ENCODE results near the gene ATP23.

The ATP23 gene

GRCh38 chr12:57909056-57909455, 32.3 kb upstream of the ATP23 start:
- DNase-seq (ENCODE audit: low spot score): no peak
- Histone ChIP-seq H4K91ac (ENCODE audit: low read depth, low read length, poor library complexity) (no peak overlapping the region), H2BK5ac (ENCODE audit: low read length) (no peak overlapping the region), H3K18ac (ENCODE audit: low read length) (peak overlapping the region; percentile 60), H3K4me3 (ENCODE audit: low read length in 2 of 2) (no peak overlapping the region), H2BK15ac (ENCODE audit: low read length) (peak overlapping the region; percentile 31), H2AK5ac (ENCODE audit: low read depth, low read length) (no peak overlapping the region), H2BK12ac (ENCODE audit: low read length) (no peak overlapping the region), H3K27me3 (ENCODE audit: control insufficient read depth in 3 of 3, insufficient read depth in 3 of 3, low read depth in 1 of 3, low read length in 3 of 3) (peaks cover 0 to 56% (median 0%) of the 10 kb centered on the region in 3 experiments), H3K14ac (ENCODE audit: low read length) (no peak overlapping the region), H3K27ac (replicated peaks; ENCODE audit: low read length) (no peak overlapping the region), H2BK120ac (ENCODE audit: low read depth, low read length) (no peak overlapping the region), H3K4me1 (ENCODE audit: control insufficient read depth in 2 of 2, insufficient read depth in 1 of 2, low read depth in 1 of 2, low read length in 2 of 2) (peaks cover 2 to 5% of the 10 kb centered on the region in 2 donors), H3K79me1 (ENCODE audit: low read depth, low read length) (no peaks in the 10 kb centered on the region), H3K9ac (ENCODE audit: low read depth, low read length, poor library complexity) (no peak overlapping the region), H3K4me2 (ENCODE audit: insufficient read depth, low read length, poor library complexity, severe bottlenecking) (no peak overlapping the region), H4K8ac (ENCODE audit: low read depth, low read length) (no peak overlapping the region), H3K4ac (ENCODE audit: low read length) (no peak overlapping the region), H2AFZ (ENCODE audit: low read length) (no peak overlapping the region), H3K36me3 (replicated peaks in 1 of 2; ENCODE audit: control insufficient read depth in 2 of 2, insufficient read depth in 2 of 2, low read length in 2 of 2) (no peaks in the 10 kb centered on the region), H3K23ac (ENCODE audit: low read depth, low read length, poor library complexity) (no peak overlapping the region), H3K9me3 (replicated peaks in 1 of 2; ENCODE audit: control insufficient read depth in 2 of 2, insufficient read depth in 1 of 2, low read depth in 1 of 2, low read length in 2 of 2) (peaks cover 0 to 3% of the 10 kb centered on the region in 2 donors)
- no CpG with 5 or more reads among the region's 4 CpGs for WGBS, 2 donors (ENCODE audit: extremely low coverage in 2 of 2, insufficient read length in 2 of 2, insufficient replicate concordance in 1 of 2)

GRCh38 chr12:57909611-57910010, 31.8 kb upstream of the ATP23 start:
- Histone ChIP-seq H3K27me3 (ENCODE audit: control insufficient read depth in 3 of 3, insufficient read depth in 3 of 3, low read depth in 1 of 3, low read length in 3 of 3) (peaks cover 0 to 58% (median 0%) of the 10 kb centered on the region in 3 experiments), H3K18ac (ENCODE audit: low read length) (no peak overlapping the region), H2AFZ (ENCODE audit: low read length) (no peak overlapping the region), H3K27ac (replicated peaks; ENCODE audit: low read length) (no peak overlapping the region), H3K14ac (ENCODE audit: low read length) (no peak overlapping the region), H2BK12ac (ENCODE audit: low read length) (no peak overlapping the region), H3K9me3 (replicated peaks in 1 of 2; ENCODE audit: control insufficient read depth in 2 of 2, insufficient read depth in 1 of 2, low read depth in 1 of 2, low read length in 2 of 2) (peaks cover 0 to 3% of the 10 kb centered on the region in 2 donors), H4K8ac (ENCODE audit: low read depth, low read length) (no peak overlapping the region), H3K4me3 (ENCODE audit: low read length in 2 of 2) (no peak overlapping the region), H3K79me1 (ENCODE audit: low read depth, low read length) (no peaks in the 10 kb centered on the region), H3K4me2 (ENCODE audit: insufficient read depth, low read length, poor library complexity, severe bottlenecking) (no peak overlapping the region), H3K23ac (ENCODE audit: low read depth, low read length, poor library complexity) (no peak overlapping the region), H3K9ac (ENCODE audit: low read depth, low read length, poor library complexity) (no peak overlapping the region), H3K4me1 (ENCODE audit: control insufficient read depth in 2 of 2, insufficient read depth in 1 of 2, low read depth in 1 of 2, low read length in 2 of 2) (peaks cover 2 to 5% of the 10 kb centered on the region in 2 donors), H4K91ac (ENCODE audit: low read depth, low read length, poor library complexity) (no peak overlapping the region), H3K4ac (ENCODE audit: low read length) (no peak overlapping the region), H2BK120ac (ENCODE audit: low read depth, low read length) (peak overlapping the region; percentile 69), H2BK15ac (ENCODE audit: low read length) (no peak overlapping the region), H2BK5ac (ENCODE audit: low read length) (no peak overlapping the region), H2AK5ac (ENCODE audit: low read depth, low read length) (no peak overlapping the region), H3K36me3 (replicated peaks in 1 of 2; ENCODE audit: control insufficient read depth in 2 of 2, insufficient read depth in 2 of 2, low read length in 2 of 2) (no peaks in the 10 kb centered on the region)
- DNase-seq (ENCODE audit: low spot score): no peak
- no CpG with 5 or more reads among the region's 4 CpGs for WGBS, 2 donors (ENCODE audit: extremely low coverage in 2 of 2, insufficient read length in 2 of 2, insufficient replicate concordance in 1 of 2)

GRCh38 chr12:57918147-57918546, 23.2 kb upstream of the ATP23 start:
- no peak overlapping the region for H3K9ac ChIP-seq (ENCODE audit: low read depth, low read length, poor library complexity)
- no peaks in the 10 kb centered on the region for H3K79me1 ChIP-seq (ENCODE audit: low read depth, low read length)
- H3K27me3 ChIP-seq (ENCODE audit: control insufficient read depth in 3 of 3, insufficient read depth in 3 of 3, low read depth in 1 of 3, low read length in 3 of 3): peaks cover 0 to 50% (median 0%) of the 10 kb centered on the region in 3 experiments
- H2BK12ac ChIP-seq (ENCODE audit: low read length): no peak overlapping the region
- H3K14ac ChIP-seq (ENCODE audit: low read length): no peak overlapping the region
- H2AK5ac ChIP-seq (ENCODE audit: low read depth, low read length): no peak overlapping the region
- no peaks in the 10 kb centered on the region for H3K36me3 ChIP-seq (replicated peaks in 1 of 2; ENCODE audit: control insufficient read depth in 2 of 2, insufficient read depth in 2 of 2, low read length in 2 of 2)
- no peak for DNase-seq (ENCODE audit: low spot score)
- H4K8ac ChIP-seq (ENCODE audit: low read depth, low read length): no peak overlapping the region
- no peak overlapping the region for H2BK15ac ChIP-seq (ENCODE audit: low read length)
- H3K4me1 ChIP-seq (ENCODE audit: control insufficient read depth in 2 of 2, insufficient read depth in 1 of 2, low read depth in 1 of 2, low read length in 2 of 2): no peaks in the 10 kb centered on the region
- H3K4me2 ChIP-seq (ENCODE audit: insufficient read depth, low read length, poor library complexity, severe bottlenecking): no peak overlapping the region
- no peak overlapping the region for H3K4me3 ChIP-seq (ENCODE audit: low read length in 2 of 2)
- no CpG with 5 or more reads among the region's 4 CpGs for WGBS, 2 donors (ENCODE audit: extremely low coverage in 2 of 2, insufficient read length in 2 of 2, insufficient replicate concordance in 1 of 2)
- peaks cover 0 to 2% of the 10 kb centered on the region in 2 donors for H3K9me3 ChIP-seq (replicated peaks in 1 of 2; ENCODE audit: control insufficient read depth in 2 of 2, insufficient read depth in 1 of 2, low read depth in 1 of 2, low read length in 2 of 2)
- H2AFZ ChIP-seq (ENCODE audit: low read length): no peak overlapping the region
- H2BK120ac ChIP-seq (ENCODE audit: low read depth, low read length): no peak overlapping the region
- H2BK5ac ChIP-seq (ENCODE audit: low read length): no peak overlapping the region
- H3K23ac ChIP-seq (ENCODE audit: low read depth, low read length, poor library complexity): no peak overlapping the region
- H3K4ac ChIP-seq (ENCODE audit: low read length): no peak overlapping the region
- no peak overlapping the region for H4K91ac ChIP-seq (ENCODE audit: low read depth, low read length, poor library complexity)
- H3K27ac ChIP-seq (replicated peaks; ENCODE audit: low read length): no peak overlapping the region
- H3K18ac ChIP-seq (ENCODE audit: low read length): no peak overlapping the region

DNA sequence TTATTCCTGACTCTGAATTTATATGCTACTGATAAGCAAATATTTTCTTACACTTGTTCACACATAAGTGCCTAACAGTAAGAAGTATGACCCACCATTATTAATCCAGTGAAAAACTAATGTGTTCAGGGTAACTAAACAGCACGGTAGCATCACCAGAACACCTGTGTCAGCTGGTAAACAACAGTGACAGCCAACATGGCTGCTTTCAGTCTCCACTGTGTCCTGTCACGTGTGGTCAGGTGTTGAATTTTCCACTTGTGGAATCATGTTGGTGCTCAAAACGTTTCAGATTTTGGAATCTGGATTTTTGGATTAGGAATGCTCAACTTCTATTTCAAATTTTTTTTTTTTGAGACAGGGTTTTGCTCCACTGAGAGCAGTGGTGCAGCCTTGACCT, 14.3 kb upstream of the ATP23 start:
- Histone ChIP-seq H3K14ac (ENCODE audit: low read length) (no peak overlapping the region), H2BK12ac (ENCODE audit: low read length) (no peak overlapping the region), H3K23ac (ENCODE audit: low read depth, low read length, poor library complexity) (no peak overlapping the region), H3K9me3 (replicated peaks in 1 of 2; ENCODE audit: control insufficient read depth in 2 of 2, insufficient read depth in 1 of 2, low read depth in 1 of 2, low read length in 2 of 2) (no peaks in the 10 kb centered on the region), H3K9ac (ENCODE audit: low read depth, low read length, poor library complexity) (no peak overlapping the region), H3K4ac (ENCODE audit: low read length) (no peak overlapping the region), H2BK5ac (ENCODE audit: low read length) (no peak overlapping the region), H2BK120ac (ENCODE audit: low read depth, low read length) (no peak overlapping the region), H3K18ac (ENCODE audit: low read length) (no peak overlapping the region), H3K27me3 (ENCODE audit: control insufficient read depth in 3 of 3, insufficient read depth in 3 of 3, low read depth in 1 of 3, low read length in 3 of 3) (no peaks in the 10 kb centered on the region), H3K4me1 (ENCODE audit: control insufficient read depth in 2 of 2, insufficient read depth in 1 of 2, low read depth in 1 of 2, low read length in 2 of 2) (no peaks in the 10 kb centered on the region), H4K8ac (ENCODE audit: low read depth, low read length) (no peak overlapping the region), H2AFZ (ENCODE audit: low read length) (no peak overlapping the region), H3K79me1 (ENCODE audit: low read depth, low read length) (no peaks in the 10 kb centered on the region), H3K27ac (replicated peaks; ENCODE audit: low read length) (no peak overlapping the region), H4K91ac (ENCODE audit: low read depth, low read length, poor library complexity) (no peak overlapping the region), H2BK15ac (ENCODE audit: low read length) (no peak overlapping the region), H2AK5ac (ENCODE audit: low read depth, low read length) (no peak overlapping the region), H3K4me2 (ENCODE audit: insufficient read depth, low read length, poor library complexity, severe bottlenecking) (no peak overlapping the region), H3K4me3 (ENCODE audit: low read length in 2 of 2) (no peak overlapping the region), H3K36me3 (replicated peaks in 1 of 2; ENCODE audit: control insufficient read depth in 2 of 2, insufficient read depth in 2 of 2, low read length in 2 of 2) (no peaks in the 10 kb centered on the region)
- no CpG with 5 or more reads among the region's 3 CpGs for WGBS, 2 donors (ENCODE audit: extremely low coverage in 2 of 2, insufficient read length in 2 of 2, insufficient replicate concordance in 1 of 2)
- no peak for DNase-seq (ENCODE audit: low spot score)
